GM10847 (cell line): Measurements from ENCODE around the gene TTC3.

Experiments
- POLR2A ChIP-seq: IDR thresholded peaks from 2 replicates; pipeline ENCODE4 v1.6.1; 2011; ENCODE audit not compliant: insufficient read length; ENCODE audit errors: extremely low read depth

Gene TTC3

DNA sequence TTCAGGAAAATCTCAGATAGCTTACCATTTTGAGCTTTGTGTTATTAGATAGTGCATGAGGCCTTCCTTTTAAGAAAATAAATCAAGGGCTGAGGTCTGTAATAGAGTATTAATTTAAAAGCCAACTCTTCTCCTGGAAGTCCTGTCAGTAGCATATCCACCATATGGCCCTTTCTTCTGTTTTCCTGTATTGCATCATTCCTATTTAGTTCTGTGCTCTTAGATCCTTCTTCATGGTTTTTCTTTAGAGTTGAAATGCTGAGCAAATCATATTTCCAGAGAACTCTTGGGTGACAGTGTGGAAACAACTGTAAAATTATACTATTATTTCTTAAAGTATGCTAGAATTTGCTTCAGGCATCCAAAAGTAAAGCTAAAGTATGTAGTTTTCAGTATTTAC, 91.7 kb downstream of the TTC3 start:
- TF ChIP-seq POLR2A = no peak

DNA sequence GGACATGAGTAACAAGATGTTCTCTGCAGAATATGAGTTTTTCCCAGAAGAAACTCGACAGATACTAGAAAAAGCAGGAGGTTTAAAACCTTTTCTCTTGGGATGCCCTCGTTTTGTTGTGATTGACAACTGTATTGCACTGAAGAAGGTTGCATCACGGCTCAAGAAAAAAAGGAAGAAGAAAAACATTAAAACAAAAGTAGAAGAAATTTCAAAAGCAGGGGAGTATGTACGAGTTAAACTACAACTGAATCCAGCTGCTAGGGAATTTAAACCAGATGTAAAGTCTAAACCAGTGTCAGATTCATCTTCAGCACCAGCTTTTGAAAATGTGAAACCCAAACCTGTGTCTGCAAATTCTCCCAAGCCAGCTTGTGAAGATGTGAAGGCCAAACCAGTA, 92.5 kb downstream of the TTC3 start:
- TF ChIP-seq POLR2A = no peak

DNA sequence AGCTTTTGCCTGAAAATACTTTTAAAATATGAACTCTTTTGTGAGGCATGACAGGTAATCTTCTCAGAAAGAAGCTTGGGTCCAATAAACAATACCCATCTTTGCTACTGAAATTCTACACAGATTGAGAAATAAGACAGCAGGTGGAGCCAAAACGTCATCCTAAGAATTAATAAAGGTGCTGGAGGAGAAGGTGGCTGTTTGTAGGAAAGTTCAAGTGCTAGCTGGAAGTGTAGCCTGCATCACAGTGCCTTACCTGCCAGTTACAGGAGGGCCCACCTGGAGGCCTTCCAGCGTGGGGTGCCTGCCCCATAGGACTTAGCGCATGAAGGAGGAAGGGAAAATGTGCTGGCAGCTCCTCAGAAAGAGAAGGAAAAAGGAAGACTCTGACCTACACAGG, 93.7 kb downstream of the TTC3 start:
- no peak for TF ChIP-seq POLR2A

DNA sequence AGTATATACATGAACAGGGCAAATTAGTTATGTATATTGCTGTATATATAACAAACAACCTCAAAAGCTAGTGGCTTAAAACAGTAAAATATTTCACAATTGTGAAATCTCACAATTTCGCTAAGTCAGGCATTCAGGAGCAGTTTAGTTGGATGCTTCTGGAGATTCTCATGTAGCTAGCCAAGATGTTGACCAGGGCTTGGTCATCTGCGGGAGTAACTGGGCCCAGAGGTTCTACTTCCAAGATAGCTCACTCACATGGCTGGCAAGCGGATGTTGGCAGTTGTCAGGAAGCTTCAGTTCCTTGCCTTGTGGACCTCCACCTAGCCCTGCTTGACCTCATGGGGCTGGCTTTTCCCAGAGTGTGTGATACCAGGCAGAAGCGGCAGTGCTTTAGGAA, 95.6 kb downstream of the TTC3 start:
- TF ChIP-seq POLR2A = no peak

DNA sequence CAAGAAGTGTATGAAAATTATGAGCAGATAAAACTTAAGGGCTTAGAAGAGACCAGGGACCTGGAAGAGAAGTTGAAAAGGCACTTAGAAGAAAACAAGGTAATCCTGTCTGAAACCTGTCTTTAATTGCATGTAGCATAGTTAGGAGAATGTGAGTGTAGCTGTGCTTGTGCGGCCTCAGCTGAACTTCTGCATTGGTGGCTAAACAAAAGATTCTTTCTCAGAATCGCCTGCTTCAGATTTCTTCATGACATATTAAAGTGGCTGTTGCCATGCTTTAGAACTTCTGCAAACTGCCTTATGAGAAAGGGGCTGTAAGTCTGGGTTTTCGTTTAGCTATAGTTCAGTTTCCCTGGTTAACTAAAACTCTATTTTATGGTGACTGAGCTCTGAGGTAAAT, 99.6 kb downstream of the TTC3 start:
- no peak for TF ChIP-seq POLR2A

DNA sequence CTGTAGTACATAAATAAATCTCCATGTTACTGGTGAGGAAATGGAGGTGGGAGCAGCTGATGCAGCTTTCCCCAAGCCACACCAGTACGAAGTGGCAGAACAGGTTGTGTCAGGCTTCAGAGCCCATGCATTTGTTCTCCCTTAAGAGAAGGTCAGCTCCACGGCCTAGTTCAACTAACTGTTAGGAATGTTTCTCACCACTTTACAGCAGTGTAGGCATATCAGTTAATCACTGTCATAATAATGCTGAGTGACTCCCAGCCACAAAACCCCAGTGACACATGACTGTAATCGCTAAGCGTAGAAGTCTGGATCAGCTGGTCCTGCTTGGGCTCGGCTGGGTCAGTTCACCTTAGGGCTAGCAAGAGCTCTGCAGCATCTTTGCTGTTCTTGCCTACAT, 103.7 kb downstream of the TTC3 start:
- TF ChIP-seq POLR2A = no peak

DNA sequence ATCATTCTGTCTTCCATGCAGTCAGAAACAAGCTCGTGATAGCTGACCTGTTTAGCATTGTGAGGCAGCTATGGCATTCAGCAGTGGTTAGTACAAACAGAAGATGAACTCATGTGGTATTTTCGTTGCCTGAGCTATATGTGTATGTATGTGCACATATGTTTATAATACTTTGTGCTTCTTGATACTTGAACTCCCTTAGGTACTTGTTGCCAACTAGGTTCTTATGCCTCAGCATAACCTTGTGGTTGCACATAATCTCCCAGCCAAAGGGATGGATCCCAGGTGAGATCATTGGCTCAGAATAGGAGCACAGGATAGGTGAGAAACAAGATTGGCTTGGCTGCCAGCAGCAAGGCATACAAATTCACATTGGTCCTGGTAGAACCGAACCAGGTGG, 108.0 kb downstream of the TTC3 start:
- no peak for TF ChIP-seq POLR2A

DNA sequence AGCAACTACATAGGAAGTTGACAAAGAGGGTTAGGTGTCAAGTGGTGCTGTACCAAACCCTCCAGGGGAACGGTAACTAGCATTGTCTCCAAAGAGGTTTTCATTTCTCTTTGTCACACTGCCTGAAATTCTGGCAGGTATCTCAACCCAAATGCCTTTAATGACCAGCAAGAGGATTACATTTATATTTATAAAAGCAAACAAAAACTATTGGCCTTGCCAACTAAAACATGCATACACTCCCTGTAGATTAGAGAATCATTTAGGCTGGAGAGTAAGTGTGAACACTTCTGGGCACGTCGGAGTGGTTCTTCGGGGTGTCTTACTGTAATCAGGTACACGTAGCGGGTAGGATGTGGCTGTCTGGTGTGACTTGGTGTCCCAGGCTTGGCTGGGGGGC, 109.2 kb downstream of the TTC3 start:
- no peak for TF ChIP-seq POLR2A

DNA sequence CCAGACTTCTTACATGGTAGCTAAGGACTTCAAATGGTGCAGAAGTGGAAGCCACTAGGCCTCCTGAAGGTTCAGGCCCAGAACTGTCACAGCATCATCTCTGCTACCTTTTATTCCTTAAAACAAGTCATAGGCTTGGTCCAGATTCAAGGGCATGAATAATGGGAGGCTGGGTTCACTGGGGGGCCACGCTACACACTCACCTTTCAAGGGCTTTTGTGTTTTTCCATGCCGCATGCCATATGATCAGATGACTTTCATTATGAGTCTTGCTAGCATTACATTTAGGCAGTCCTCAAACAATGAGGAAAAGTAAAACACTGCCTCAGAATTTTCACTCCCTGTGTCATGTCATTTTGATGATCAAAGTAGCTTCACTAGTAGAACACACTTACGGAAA, 110.7 kb downstream of the TTC3 start:
- TF ChIP-seq POLR2A = no peak

DNA sequence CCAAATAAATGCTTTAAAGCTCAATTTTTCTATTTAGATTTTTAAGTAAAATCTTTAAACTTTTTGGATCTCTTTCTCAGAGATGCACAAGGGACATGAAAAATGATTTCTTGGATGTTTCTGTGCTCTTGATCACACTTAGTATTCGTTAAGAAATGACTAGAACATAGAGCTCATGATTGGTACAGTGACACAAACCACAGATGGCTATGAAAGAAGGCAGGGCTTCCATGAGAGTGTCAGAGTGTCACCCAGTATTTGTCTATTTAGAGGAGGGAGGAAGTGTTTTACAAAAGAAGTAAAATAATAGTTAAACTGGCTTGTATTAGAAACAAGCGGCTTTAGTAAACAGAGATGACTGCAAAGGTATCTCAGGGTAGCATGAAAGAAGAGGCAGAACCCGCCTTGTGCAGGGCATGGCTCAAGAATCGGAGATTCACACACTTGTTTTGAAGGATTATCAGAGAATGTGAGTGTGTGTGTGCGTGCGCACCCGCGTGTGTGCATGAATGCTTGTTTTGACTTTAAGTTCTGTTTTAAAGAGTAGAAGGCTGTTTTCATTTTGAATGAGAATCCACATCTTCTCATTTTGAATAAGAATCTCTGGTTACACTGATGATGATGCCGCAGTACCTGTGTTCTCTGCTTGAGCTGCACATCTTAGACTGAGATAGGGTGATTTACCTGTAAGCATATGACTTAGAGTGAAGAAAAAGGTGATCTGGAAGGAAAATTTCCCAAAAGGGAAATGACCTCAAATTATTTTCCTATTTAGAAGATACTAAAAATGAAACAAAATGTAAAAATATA, 111.9 kb downstream of the TTC3 start:
- TF ChIP-seq POLR2A = no peak

DNA sequence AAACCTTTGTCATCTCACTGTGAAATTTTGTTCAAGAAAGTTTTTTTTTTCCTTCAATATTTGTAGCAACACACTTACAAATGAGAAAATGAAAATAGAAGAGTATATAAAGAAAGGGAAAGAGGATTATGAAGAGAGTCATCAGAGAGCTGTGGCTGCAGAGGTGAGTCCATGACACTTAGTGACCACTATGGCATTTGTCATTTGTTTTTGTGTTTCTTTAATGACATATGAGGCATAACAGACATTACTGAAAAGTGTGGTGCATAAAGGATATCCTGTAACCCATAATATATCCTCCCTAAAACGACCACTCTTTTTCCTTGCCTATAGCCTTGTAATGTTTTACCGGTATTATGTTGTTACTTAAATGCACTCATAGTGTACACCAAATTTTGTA, 113.9 kb downstream of the TTC3 start:
- no peak for TF ChIP-seq POLR2A

DNA sequence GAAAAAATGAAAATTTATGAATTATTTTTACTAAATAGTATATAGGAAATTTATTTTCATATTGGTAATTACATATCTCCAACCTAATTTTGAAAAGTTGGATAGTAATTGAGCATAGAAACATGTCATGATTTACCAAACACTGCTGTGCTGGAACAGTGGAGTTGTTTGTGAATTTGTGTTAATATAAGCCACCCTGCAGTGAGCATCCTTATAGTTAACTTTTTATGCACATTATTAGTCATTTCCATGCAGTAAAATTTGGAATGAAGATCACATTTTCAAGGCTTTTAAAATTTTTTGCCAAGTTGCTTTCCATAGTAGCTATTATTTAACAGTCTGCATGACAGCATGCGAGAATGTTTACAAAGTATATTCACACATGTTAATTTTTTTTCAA, 115.8 kb downstream of the TTC3 start:
- TF ChIP-seq POLR2A = no peak

DNA sequence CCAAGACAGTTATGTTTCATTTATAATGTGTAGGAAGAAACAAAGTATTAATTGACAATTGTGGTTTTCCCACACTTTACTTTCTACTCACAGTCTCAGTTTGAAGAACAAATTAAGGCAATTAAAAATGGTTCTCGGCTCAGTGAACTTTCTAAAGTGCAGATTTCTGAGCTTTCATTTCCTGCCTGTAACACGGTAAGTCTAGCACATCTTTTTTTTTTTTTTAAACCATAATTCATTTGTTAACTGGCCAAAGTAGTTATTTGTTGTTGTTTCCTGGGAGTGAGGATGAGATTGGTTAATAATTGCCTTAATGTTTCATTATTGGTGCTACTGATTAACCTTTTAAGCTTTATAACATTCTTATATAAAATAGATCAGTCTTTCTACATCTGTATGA, 119.0 kb downstream of the TTC3 start:
- no peak for TF ChIP-seq POLR2A

DNA sequence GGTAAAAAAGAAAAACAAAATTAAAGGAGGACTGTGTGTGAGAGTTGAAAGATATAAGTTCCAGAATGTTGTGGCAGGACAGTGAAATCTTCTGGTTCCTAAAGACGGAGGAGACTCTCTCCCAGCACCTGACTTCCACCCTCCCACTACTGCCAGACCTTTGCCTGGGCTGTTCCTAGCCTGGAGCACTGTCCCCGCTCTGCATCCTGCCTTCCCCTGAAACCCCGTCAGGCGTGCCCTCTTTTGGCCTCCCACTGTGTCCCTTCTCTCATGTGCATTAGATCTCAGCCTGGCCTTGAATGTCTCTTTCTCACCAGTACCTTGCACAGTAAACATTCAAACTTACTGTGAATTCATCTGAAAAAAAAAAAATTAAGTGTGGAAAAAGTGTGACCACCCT, 120.0 kb downstream of the TTC3 start:
- no peak for TF ChIP-seq POLR2A

DNA sequence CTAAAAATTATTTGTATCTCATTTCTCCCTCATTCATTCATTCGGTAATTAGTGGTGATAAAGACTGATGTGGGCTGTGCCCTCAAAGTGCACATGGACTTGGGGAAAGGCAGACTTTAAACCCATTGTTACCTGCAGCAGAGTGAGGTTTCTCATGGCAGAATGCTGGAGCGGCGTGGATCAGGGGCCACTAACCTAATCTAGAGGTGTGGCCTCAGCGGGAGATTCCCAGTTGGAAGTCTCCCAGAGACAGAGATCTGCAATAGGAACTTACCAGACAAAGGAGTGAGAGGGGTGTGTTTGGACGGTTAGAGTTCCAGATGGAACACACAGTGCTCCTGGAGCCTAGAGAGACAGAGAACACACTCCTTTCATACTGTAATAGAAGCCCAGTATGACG, 120.6 kb downstream of the TTC3 start:
- TF ChIP-seq POLR2A = no peak

DNA sequence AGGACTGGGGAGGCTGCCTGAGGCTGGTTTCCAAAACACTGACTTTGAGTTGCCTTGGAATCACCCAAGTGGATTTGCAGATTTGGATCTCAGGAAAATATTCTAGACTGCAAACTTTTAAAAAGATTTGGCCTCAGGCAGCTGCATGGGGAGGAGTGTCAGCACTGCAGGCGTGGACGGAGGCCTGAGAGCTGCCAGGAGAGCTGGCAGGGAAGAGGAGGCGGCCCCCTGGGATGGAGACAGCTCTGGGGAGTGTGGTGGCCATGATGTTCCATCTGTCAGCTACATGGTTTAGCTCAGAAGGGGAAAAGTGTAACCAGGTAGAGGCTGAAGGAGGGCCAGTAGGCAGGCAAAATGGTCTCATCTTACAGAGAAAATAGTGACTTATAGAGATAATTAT, 122.0 kb downstream of the TTC3 start:
- TF ChIP-seq POLR2A = no peak

DNA sequence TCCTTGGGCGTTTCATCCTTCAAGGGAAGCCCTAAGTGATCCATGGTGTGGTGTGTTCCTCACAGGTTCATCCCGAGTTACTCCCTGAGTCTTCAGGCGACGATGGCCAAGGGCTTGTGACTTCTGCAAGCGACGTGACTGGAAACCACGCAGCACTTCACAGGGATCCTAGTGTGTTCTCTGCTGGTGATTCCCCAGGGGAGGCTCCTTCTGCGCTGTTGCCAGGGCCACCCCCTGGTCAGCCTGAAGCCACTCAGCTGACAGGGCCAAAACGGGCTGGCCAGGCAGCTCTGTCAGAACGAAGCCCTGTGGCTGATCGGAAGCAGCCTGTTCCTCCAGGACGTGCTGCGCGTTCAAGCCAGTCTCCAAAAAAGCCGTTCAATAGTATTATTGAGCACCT, 122.6 kb downstream of the TTC3 start:
- no peak for TF ChIP-seq POLR2A
